ENCODE data around the gene CRYBB1. TPM values are rescaled to one million over a fixed set of nuclear protein-coding genes. Genes with fewer than 3 reads are reported as not detected.

The CRYBB1 gene
- total RNA-seq, 4 donors from 2014 or later: not detected

DNA sequence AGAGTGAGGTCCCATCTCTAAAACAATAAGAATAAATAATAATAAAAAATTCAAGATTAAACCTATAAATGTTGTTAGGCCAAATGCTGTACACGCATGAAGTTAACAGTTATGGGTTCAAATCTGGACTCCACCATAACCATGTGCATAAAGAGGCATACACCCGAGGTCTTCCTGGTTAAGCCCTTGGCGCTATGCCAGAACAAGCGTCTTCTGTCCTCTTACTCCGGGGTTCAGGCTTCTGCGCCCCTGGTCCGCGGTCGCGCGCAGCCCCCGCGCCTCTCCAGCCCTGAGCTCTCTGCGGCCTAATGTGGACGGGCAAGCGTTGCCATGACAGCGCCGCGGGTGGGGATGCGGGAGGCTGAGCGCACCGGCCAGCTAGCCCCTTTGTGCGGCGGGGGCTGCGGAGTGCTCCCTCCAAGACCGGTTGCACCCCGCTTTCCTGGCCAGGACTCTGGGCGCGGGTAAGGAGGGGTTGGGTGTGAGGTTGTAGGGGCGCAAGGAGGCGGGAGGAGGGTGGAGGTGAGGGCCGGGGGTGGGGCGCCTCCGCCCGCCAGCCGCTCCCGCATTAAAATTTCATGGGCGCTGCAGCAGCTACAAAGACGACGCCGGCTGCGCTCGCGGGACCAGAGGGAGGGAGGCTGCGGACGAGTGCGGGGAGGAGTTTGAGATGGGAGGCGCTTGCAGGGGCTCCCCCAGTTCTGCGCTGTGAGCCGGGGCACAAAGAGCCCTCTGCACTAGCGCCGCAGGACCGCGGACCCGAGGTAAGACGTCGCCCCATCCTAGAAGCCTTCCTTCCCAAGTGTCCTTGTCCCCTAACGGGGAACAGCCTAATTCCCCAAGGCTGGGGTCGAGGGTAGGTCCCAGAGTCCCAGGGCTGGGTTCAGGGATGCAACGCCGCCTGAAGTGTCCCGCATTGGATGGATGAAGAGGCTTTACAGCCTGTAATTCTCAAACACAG is 39.3 kb upstream of the CRYBB1 start, which contains the start of gene MIAT:
MIAT (plus strand) TSS at position 698 of the 961 bp plus-strand sequence.
- peaks cover 45% of the 10 kb centered on the region for H3K27me3 ChIP-seq
- WGBS: 2% methylated on average over 44 of the region's 62 CpGs
- H3K36me3 ChIP-seq: no peaks in the 10 kb centered on the region
- no peaks in the 10 kb centered on the region for H3K9me3 ChIP-seq
- TF ChIP-seq, protein P1, sequence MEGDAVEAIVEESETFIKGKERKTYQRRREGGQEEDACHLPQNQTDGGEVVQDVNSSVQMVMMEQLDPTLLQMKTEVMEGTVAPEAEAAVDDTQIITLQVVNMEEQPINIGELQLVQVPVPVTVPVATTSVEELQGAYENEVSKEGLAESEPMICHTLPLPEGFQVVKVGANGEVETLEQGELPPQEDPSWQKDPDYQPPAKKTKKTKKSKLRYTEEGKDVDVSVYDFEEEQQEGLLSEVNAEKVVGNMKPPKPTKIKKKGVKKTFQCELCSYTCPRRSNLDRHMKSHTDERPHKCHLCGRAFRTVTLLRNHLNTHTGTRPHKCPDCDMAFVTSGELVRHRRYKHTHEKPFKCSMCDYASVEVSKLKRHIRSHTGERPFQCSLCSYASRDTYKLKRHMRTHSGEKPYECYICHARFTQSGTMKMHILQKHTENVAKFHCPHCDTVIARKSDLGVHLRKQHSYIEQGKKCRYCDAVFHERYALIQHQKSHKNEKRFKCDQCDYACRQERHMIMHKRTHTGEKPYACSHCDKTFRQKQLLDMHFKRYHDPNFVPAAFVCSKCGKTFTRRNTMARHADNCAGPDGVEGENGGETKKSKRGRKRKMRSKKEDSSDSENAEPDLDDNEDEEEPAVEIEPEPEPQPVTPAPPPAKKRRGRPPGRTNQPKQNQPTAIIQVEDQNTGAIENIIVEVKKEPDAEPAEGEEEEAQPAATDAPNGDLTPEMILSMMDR (IDR thresholded peaks at IDR 0.05): no peak
- TF ChIP-seq POLR2A (IDR thresholded peaks at IDR 0.05): no peak
- no peak for TF ChIP-seq POLR2AphosphoS5 (IDR thresholded peaks at IDR 0.05)
- no peak for TF ChIP-seq EP300 (IDR thresholded peaks at IDR 0.05)
- peaks cover 25% of the 10 kb centered on the region for H3K4me1 ChIP-seq
- peak within 1 kb of the TSS; percentile 44 for H3K4me3 ChIP-seq
- H3K27ac ChIP-seq: no peak within 1 kb of the TSS
- DNase-seq (ENCODE audit: low spot score in 2 of 2): no peak

DNA sequence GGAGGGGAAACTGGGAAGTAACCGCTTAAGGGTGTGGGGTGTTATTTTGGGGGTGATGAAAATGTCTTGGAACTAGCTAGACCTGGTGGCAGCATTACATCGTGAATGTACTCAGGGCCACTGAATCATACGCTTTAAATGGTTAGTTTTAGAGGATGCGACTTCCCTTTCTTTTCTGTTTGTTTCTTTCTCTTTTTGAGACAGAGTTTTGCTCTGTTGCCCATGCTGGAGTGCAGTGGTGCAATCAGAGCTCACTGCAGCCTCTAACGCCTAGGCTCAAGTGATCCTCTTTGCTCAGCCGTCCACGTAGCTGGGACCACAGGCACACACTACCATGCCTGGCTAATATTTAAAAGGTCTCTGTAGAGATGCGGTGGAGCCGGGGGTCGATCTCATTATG is 34.0 kb upstream of the CRYBB1 start:
- peaks cover 42% of the 10 kb centered on the region for H3K27me3 ChIP-seq
- no peaks in the 10 kb centered on the region for H3K36me3 ChIP-seq
- no peak overlapping the region for H3K27ac ChIP-seq
- 84% methylated on average over 10 of the region's 10 CpGs for WGBS
- H3K4me3 ChIP-seq: no peak overlapping the region
- no peak for DNase-seq (ENCODE audit: low spot score in 2 of 2)
- TF ChIP-seq POLR2AphosphoS5 (IDR thresholded peaks at IDR 0.05) (no peak), POLR2A (IDR thresholded peaks at IDR 0.05) (no peak), EP300 (IDR thresholded peaks at IDR 0.05) (no peak)
- TF ChIP-seq, protein P1 (IDR thresholded peaks at IDR 0.05): no peak
- peaks cover 4% of the 10 kb centered on the region for H3K4me1 ChIP-seq
- no peaks in the 10 kb centered on the region for H3K9me3 ChIP-seq

DNA sequence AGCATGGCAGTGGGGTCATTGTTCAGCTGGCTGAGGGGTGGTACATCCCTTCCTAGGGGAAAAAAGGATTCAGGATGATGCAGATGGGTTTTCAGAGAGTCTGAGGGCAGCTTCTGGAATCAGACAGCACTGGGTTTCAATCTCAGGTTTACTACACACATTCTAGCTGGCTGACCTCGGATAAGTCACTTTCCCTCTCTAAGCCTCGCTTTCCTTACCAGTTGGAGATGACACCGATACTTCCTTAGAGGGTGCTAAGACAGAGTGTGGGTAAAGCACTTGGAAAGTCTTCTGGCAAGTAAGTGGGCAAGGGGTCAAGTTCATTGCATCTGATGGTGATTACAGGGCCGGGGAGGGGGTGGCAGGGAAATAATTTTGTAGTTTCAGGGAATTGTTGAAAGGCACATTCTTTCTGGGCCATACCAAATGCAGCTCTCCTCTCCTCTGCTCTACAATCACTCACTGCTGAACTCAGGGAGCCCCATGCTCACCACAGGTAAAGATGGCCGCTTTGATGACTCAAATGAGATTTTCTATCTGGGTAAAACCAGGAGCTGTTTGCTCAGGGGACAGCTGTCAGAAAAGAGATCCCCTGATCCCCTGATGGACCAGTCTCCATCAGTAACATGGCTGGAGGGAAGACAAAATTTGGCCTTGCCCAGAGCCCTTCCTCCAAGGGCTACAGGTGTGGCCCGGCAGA is 33.0 kb upstream of the CRYBB1 start:
- Histone ChIP-seq H3K27me3 (peaks cover 40% of the 10 kb centered on the region), H3K4me1 (peaks cover 4% of the 10 kb centered on the region), H3K9me3 (no peaks in the 10 kb centered on the region), H3K27ac (no peak overlapping the region), H3K4me3 (no peak overlapping the region), H3K36me3 (no peaks in the 10 kb centered on the region)
- no peak for DNase-seq (ENCODE audit: low spot score in 2 of 2)
- WGBS: 88% methylated on average over 6 of the region's 6 CpGs
- TF ChIP-seq EP300 (IDR thresholded peaks at IDR 0.05): no peak
- TF ChIP-seq POLR2A (IDR thresholded peaks at IDR 0.05): no peak

DNA sequence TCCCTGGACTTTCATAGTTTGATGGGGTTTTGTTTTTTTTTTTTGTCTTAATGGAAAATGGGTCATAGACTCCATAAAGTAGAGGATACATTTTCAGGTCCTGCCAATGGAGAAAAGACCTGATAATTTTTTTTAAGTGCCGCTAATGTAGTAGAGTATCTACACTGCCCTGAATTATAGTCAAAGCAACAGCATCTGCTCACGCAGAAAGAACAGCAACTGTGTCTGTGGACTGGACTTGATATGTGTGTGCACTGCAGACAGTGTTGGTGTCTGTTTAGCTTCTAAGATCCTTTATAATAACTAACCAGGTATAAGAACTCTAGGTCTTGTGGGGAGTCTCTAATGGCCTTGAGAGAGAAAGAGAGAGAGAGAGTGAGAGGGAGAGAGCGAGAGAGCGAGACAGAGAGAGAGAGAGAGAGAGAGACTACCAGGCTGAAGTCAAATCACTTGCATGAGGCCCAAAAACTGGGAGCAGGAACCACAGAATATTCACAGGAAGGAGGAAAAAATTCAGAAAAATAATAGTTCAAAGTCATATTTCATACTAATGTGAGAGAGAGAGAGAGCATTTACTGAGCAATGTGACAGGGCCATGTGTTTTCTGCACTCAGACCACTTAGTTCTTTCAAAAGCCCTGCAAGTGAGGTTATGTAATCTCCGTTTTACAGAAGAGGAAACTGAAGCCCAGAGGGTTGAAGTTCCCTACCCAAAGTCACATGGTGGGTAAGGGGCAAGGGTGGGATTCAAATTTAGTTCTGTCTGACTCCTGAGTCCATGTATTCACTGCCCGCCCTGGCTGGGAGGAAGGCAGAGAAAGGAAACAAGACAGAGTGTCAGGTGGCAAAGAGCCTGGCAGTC is 30.9 kb upstream of the CRYBB1 start:
- H3K9me3 ChIP-seq: no peaks in the 10 kb centered on the region
- DNase-seq (ENCODE audit: low spot score in 2 of 2): no peak
- H3K4me3 ChIP-seq: no peak overlapping the region
- peaks cover 17% of the 10 kb centered on the region for H3K4me1 ChIP-seq
- H3K27ac ChIP-seq: no peak overlapping the region
- TF ChIP-seq EP300 (IDR thresholded peaks at IDR 0.05) (no peak), POLR2A (IDR thresholded peaks at IDR 0.05) (no peak), POLR2AphosphoS5 (IDR thresholded peaks at IDR 0.05) (no peak)
- TF ChIP-seq, protein P1 (IDR thresholded peaks at IDR 0.05): no peak
- H3K36me3 ChIP-seq: no peaks in the 10 kb centered on the region
- WGBS: 86% methylated on average over 6 of the region's 6 CpGs
- peaks cover 32% of the 10 kb centered on the region for H3K27me3 ChIP-seq

DNA sequence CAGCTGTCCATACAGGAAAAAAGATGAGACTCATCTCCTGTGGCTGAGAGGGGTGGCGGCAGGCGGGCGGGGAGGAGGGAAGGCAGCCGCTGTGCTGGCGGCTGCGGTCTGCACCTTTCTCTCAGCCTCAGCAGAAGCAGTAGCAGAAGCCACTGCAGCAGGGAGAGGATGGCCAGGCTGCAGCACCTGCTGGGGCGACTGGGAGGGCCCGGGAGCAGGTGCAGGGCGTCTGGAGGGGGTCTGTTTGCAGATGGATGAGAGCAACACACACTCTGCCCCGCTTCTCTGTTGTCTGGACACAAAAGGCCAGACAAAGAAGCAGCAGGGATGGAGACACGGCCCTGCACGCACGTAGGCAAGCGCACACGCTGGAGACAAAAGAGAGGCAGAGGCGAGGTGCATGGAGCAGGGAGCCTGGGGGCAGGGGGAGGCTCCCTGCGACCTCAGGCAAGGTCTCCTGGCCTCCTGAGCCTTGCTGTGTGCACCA is 30.2 kb upstream of the CRYBB1 start:
- WGBS: 36% methylated on average over 17 of the region's 17 CpGs
- Histone ChIP-seq H3K9me3 (no peaks in the 10 kb centered on the region), H3K4me3 (no peak overlapping the region), H3K27me3 (peaks cover 32% of the 10 kb centered on the region), H3K27ac (no peak overlapping the region), H3K36me3 (no peaks in the 10 kb centered on the region), H3K4me1 (peaks cover 17% of the 10 kb centered on the region)
- TF ChIP-seq EP300 (IDR thresholded peaks at IDR 0.05) (no peak), POLR2AphosphoS5 (IDR thresholded peaks at IDR 0.05) (no peak), POLR2A (IDR thresholded peaks at IDR 0.05) (no peak)
- TF ChIP-seq, protein P1 (IDR thresholded peaks at IDR 0.05): no peak
- no peak for DNase-seq (ENCODE audit: low spot score in 2 of 2)
